Caco-2 (cell line): Measurements from ENCODE around the gene DALRD3. TPM values are rescaled to one million over a fixed set of nuclear protein-coding genes. Genes with fewer than 3 reads are reported as not detected.

Experiments
- BruUV-seq: library from RNA; stranded (reverse); fragments of 400-500 nt; replicated peaks from 2 replicates; lab custom pipeline; 2021; lab: Mats Ljungman, UMichigan
- CTCF ChIA-PET: fragments of 300-600 bp; sonication (Branson Sonifier 250); formaldehyde crosslinking; loops from one replicate; lab custom pipeline; 2022; ENCODE audit warnings: antibody characterized with exemption; lab: Charles Lee
- POLR2A ChIA-PET: fragments of 300-600 bp; sonication (Branson Sonifier 250); formaldehyde crosslinking; loops from one replicate; lab custom pipeline; 2022; ENCODE audit warnings: antibody characterized with exemption; lab: Charles Lee
- DNase-seq, 2 experiments: peaks; one replicate each; pipeline versions ENCODE4 v3.0.0 to v3.0.0-alpha.2; 2020 to 2022
- H3K27me3 ChIP-seq: replicated peaks from 2 replicates; pipeline ENCODE4 v1.6.0; 2011; ENCODE audit warnings: low read length; ENCODE audit not compliant: control insufficient read depth, insufficient read depth
- H3K36me3 ChIP-seq: 2 replicates; pipeline ENCODE4 v1.5.1; 2011; ENCODE audit warnings: low read length; ENCODE audit not compliant: control insufficient read depth, insufficient read depth
- H3K4me1 ChIP-seq: fragments of 250-450 bp; sonication (Bioruptor Pico); 2 replicates; pipeline ENCODE4 v1.5.1; 2020; ENCODE audit warnings: mild to moderate bottlenecking
- H3K4me3 ChIP-seq: 2 replicates; pipeline ENCODE4 v1.5.1; 2011; ENCODE audit warnings: low read depth, mild to moderate bottlenecking, control low read depth, low read length
- H3K9me3 ChIP-seq: fragments of 250-450 bp; sonication (Bioruptor Pico); 2 replicates; pipeline ENCODE4 v1.5.1; 2020; ENCODE audit warnings: mild to moderate bottlenecking, moderate library complexity
- H3K27ac Mint-ChIP-seq: one replicate; pipeline ENCODE4 v1.8.0; 2022; ENCODE audit warnings: mixed read lengths; ENCODE audit not compliant: unreplicated experiment
- H3K27me3 Mint-ChIP-seq: one replicate; pipeline ENCODE4 v1.8.0; 2022; ENCODE audit warnings: mixed read lengths; ENCODE audit not compliant: insufficient read depth, unreplicated experiment
- H3K36me3 Mint-ChIP-seq: one replicate; pipeline ENCODE4 v1.8.0; 2022; ENCODE audit warnings: mild to moderate bottlenecking, mixed read lengths; ENCODE audit not compliant: insufficient read depth, unreplicated experiment
- H3K4me1 Mint-ChIP-seq: one replicate; pipeline ENCODE4 v1.8.0; 2022; ENCODE audit warnings: low read depth, mixed read lengths; ENCODE audit not compliant: unreplicated experiment
- H3K4me3 Mint-ChIP-seq: one replicate; pipeline ENCODE4 v1.8.0; 2022; ENCODE audit warnings: mild to moderate bottlenecking, moderate library complexity, mixed read lengths; ENCODE audit not compliant: unreplicated experiment
- H3K9me3 Mint-ChIP-seq: one replicate; pipeline ENCODE4 v1.8.0; 2022; ENCODE audit warnings: mixed read lengths; ENCODE audit not compliant: unreplicated experiment
- CTCF ChIP-seq, 2 experiments: fragments of 200-600 bp in 1 of 2; IDR thresholded peaks; 1 replicate in 1 of 2; 2 replicates in 1 of 2; pipeline versions ENCODE4 v1.5.1 to v1.8.0; 2011 to 2022; ENCODE audit warnings: antibody characterized with exemption in 1 of 2, control low read depth in 1 of 2, inconsistent platforms in 1 of 2, low read depth in 1 of 2, low read length in 1 of 2, mild to moderate bottlenecking in 1 of 2, moderate library complexity in 1 of 2; ENCODE audit not compliant: insufficient read depth in 1 of 2, severe bottlenecking in 1 of 2, unreplicated experiment in 1 of 2
- intact Hi-C: fragments of 100-400 bp; cut with micrococcal nuclease; formaldehyde crosslinking; loops from one replicate; pipeline ENCODE4 v1.10.0; 2022; ENCODE audit not compliant: unreplicated experiment
- total RNA-seq: library from RNA; stranded (reverse); gene quantifications from 2 replicates; pipeline ENCODE4 v1.2.3, GENCODE V29; 2022

The DALRD3 gene
- total RNA-seq, 1 experiment from 2014 or later, result 21.4 TPM

GRCh38 chr3:49017229-49017970 lies 980 bp downstream of the DALRD3 start:
- Mint-ChIP-seq H3K4me3 (peak overlapping the region; percentile 82), H3K27me3 (no peaks in the 10 kb centered on the region), H3K4me1 (no peaks in the 10 kb centered on the region), H3K36me3 (peaks cover 77% of the 10 kb centered on the region), H3K9me3 (no peaks in the 10 kb centered on the region), H3K27ac (peak overlapping the region; percentile 71)
- Histone ChIP-seq H3K9me3 (no peaks in the 10 kb centered on the region), H3K36me3 (peaks cover 5% of the 10 kb centered on the region), H3K27me3 (no peaks in the 10 kb centered on the region), H3K4me3 (peak overlapping the region; percentile 83), H3K4me1 (no peaks in the 10 kb centered on the region)
- ChIA-PET POLR2A (interaction anchor here (0.7 to 3.2 kb wide), 3 partner anchors 10 to 76 kb away, joined by 3 to 26 read pairs (median 4); partner anchors contain the start of genes QRICH1 and WDR6), CTCF (interaction anchor here (1.0 to 2.7 kb wide), 4 partner anchors 10 to 323 kb away, joined by 3 to 14 read pairs (median 10); partner anchors contain the start of genes USP4 and WDR6)
- intact Hi-C loops, result no loop called here
- BruUV-seq, result no TSS peak
- no peak for TF ChIP-seq CTCF (IDR thresholded peaks at IDR 0.05; ENCODE audit: insufficient read depth in 1 of 2, low read depth in 1 of 2, low read length in 1 of 2, severe bottlenecking in 1 of 2, unreplicated experiment in 1 of 2)
- DNase-seq, result peak in 1 of 2 experiments; percentile 37

GRCh38 chr3:49016414-49017228 lies 1.8 kb downstream of the DALRD3 start:
- intact Hi-C loops, result no loop called here
- POLR2A ChIA-PET, result interaction anchor here (3.2 kb wide), 1 partner anchor 9 kb away, joined by 26 read pairs; the partner anchor contains the start of gene WDR6
- peaks cover 5% of the 10 kb centered on the region for H3K36me3 ChIP-seq
- peak overlapping the region; percentile 71 for H3K27ac Mint-ChIP-seq
- H3K9me3 Mint-ChIP-seq, result no peaks in the 10 kb centered on the region
- no peak for TF ChIP-seq CTCF (IDR thresholded peaks at IDR 0.05; ENCODE audit: insufficient read depth in 1 of 2, low read depth in 1 of 2, low read length in 1 of 2, severe bottlenecking in 1 of 2, unreplicated experiment in 1 of 2)
- no peak for DNase-seq
- peaks cover 80% of the 10 kb centered on the region for H3K36me3 Mint-ChIP-seq
- no peaks in the 10 kb centered on the region for H3K4me1 ChIP-seq
- H3K4me3 Mint-ChIP-seq, result peak overlapping the region; percentile 82
- H3K9me3 ChIP-seq, result no peaks in the 10 kb centered on the region
- no TSS peak for BruUV-seq
- no peaks in the 10 kb centered on the region for H3K27me3 Mint-ChIP-seq
- no peak overlapping the region for H3K4me3 ChIP-seq
- no peaks in the 10 kb centered on the region for H3K27me3 ChIP-seq
- H3K4me1 Mint-ChIP-seq, result no peaks in the 10 kb centered on the region
- CTCF ChIA-PET, result interaction anchor here (1.0 to 2.7 kb wide), 4 partner anchors 9 to 323 kb away, joined by 3 to 14 read pairs (median 10); partner anchors contain the start of genes USP4 and WDR6

- H3K4me1 ChIP-seq, result no peaks in the 10 kb centered on the region
- DNase-seq, result no peak
- no peak for TF ChIP-seq CTCF (IDR thresholded peaks at IDR 0.05; ENCODE audit: insufficient read depth in 1 of 2, low read depth in 1 of 2, low read length in 1 of 2, severe bottlenecking in 1 of 2, unreplicated experiment in 1 of 2)
- Mint-ChIP-seq H3K9me3 (no peaks in the 10 kb centered on the region), H3K27me3 (no peaks in the 10 kb centered on the region), H3K4me3 (no peak overlapping the region), H3K27ac (peak overlapping the region; percentile 51), H3K4me1 (no peaks in the 10 kb centered on the region), H3K36me3 (peaks cover 82% of the 10 kb centered on the region)
- intact Hi-C loops, result no loop called here
- H3K9me3 ChIP-seq, result no peaks in the 10 kb centered on the region
- H3K27me3 ChIP-seq, result no peaks in the 10 kb centered on the region
- ChIA-PET POLR2A (no interaction called here), CTCF (interaction anchor here (2.7 to 3.6 kb wide), 2 partner anchors 9 to 28 kb away, joined by 14 to 29 read pairs; partner anchors contain the start of gene WDR6)
- no peak overlapping the region for H3K4me3 ChIP-seq
- no TSS peak for BruUV-seq
- peaks cover 5% of the 10 kb centered on the region for H3K36me3 ChIP-seq
Observed at GRCh38 chr3:49015765-49016164, 2.6 kb downstream of the DALRD3 start.
